Activated CD4-positive, CD25-positive, alpha-beta regulatory T cell treated with anti-CD3 and anti-CD28 coated beads, Interleukin-2, amount 50 U/mL, for 16 hours (primary cell): ENCODE measurements around the gene RPL23.
"Not testable (repeated sequence)": the region's sequence is repeated elsewhere in the genome, so short reads cannot be mapped to it uniquely, and the experiment has no call there.

Experiments
- DNase-seq: peaks from one replicate; pipeline ENCODE4 v3.0.0-alpha.2; 2020; ENCODE audit warnings: low read depth, low spot score

The RPL23 gene

GRCh38 chr17:38867968-38868816 lies 14.7 kb upstream of the RPL23 start:
- DNase-seq = no peak

- peak; percentile 48 for DNase-seq
Observed at GRCh38 chr17:38867179-38867967, 13.9 kb upstream of the RPL23 start.

GRCh38 chr17:38864636-38865398 lies 11.3 kb upstream of the RPL23 start:
- DNase-seq = no peak

GRCh38 chr17:38861399-38861843 lies 7.9 kb upstream of the RPL23 start:
- no peak for DNase-seq

GRCh38 chr17:38857271-38857670 lies 3.8 kb upstream of the RPL23 start:
- DNase-seq = no peak

GRCh38 chr17:38855101-38855714 lies 1.7 kb upstream of the RPL23 start:
- not testable (repeated sequence) for DNase-seq

- no peak for DNase-seq
Observed at GRCh38 chr17:38852771-38853291, 690 bp downstream of the RPL23 start.

GRCh38 chr17:38851434-38851833 lies 2.1 kb downstream of the RPL23 start:
- no peak for DNase-seq

GRCh38 chr17:38850374-38850773 lies 3.1 kb downstream of the RPL23 start:
- DNase-seq = no peak

- DNase-seq = no peak
Observed at GRCh38 chr17:38848939-38849605, 4.4 kb downstream of the RPL23 start.

- no peak for DNase-seq
Observed at GRCh38 chr17:38848557-38848891, 5.0 kb downstream of the RPL23 start.

GRCh38 chr17:38844261-38844757 lies 9.2 kb downstream of the RPL23 start:
- DNase-seq = no peak

GRCh38 chr17:38825762-38826247 lies 27.7 kb downstream of the RPL23 start:
- no peak for DNase-seq

- peak; percentile 93 for DNase-seq
Observed at GRCh38 chr17:38824899-38825761, 28.4 kb downstream of the RPL23 start, which contains the start of gene CWC25. TSS of gene CWC25 (minus strand) at chr17:38825321. CDS start at chr17:38825183, 138 bp downstream.

- DNase-seq = no peak
Observed at GRCh38 chr17:38815576-38816193, 37.8 kb downstream of the RPL23 start.

GRCh38 chr17:38809828-38810227 lies 43.7 kb downstream of the RPL23 start:
- DNase-seq = no peak

- no peak for DNase-seq
Observed at GRCh38 chr17:38800237-38800760, 53.2 kb downstream of the RPL23 start.

GRCh38 chr17:38799501-38800236 lies 53.9 kb downstream of the RPL23 start, which contains the start of gene PIP4K2B:
TSS of gene PIP4K2B (minus strand) at chr17:38799556. CDS start at chr17:38799424, 132 bp downstream.
- peak; percentile 62 for DNase-seq
